Stimulated activated CD8-positive, alpha-beta memory T cell treated with anti-CD3 and anti-CD28 coated beads, Interleukin-7, amount 100 ng/mL, for 24 hours (primary cell): ENCODE data around the gene CTF1.
A peak's percentile ranks its signal among the peaks of the same experiment; 100 is the strongest.
"Not testable (repeated sequence)": the region's sequence is repeated elsewhere in the genome, so short reads cannot be mapped to it uniquely, and the experiment has no call there.

Experiments
- DNase-seq: peaks from one replicate; pipeline ENCODE4 v3.0.0-alpha.2; 2020; ENCODE audit warnings: low read depth

Gene CTF1

GRCh38 chr16:30931068-30931650 is 34.7 kb downstream of the CTF1 start:
- no peak for DNase-seq

GRCh38 chr16:30934827-30935557 is 38.6 kb downstream of the CTF1 start:
- no peak for DNase-seq

- DNase-seq: no peak
These were observed 41.3 kb downstream of the CTF1 start for GRCh38 chr16:30937692-30938091.

GRCh38 chr16:30939571-30939970 is 43.2 kb downstream of the CTF1 start:
- not testable (repeated sequence) for DNase-seq

- DNase-seq: peak; percentile 30
These were observed 45.4 kb downstream of the CTF1 start for GRCh38 chr16:30941600-30942425.

- DNase-seq: no peak
These were observed 46.0 kb downstream of the CTF1 start for GRCh38 chr16:30942426-30942806.

- DNase-seq: no peak
These were observed 47.9 kb downstream of the CTF1 start for GRCh38 chr16:30944352-30944751.

GRCh38 chr16:30946671-30947540 is 50.5 kb downstream of the CTF1 start:
- DNase-seq: no peak

- DNase-seq: no peak
These were observed 51.1 kb downstream of the CTF1 start for GRCh38 chr16:30947541-30947858.

GRCh38 chr16:30947859-30948666 is 51.6 kb downstream of the CTF1 start:
- DNase-seq: no peak

GRCh38 chr16:30948667-30949649 is 52.5 kb downstream of the CTF1 start, which contains the start of gene ORAI3:
ORAI3 (plus strand) TSS chr16:30949068; CDS start chr16:30949290, 222 bp downstream.
- DNase-seq: no peak

GRCh38 chr16:30949650-30950515 is 53.5 kb downstream of the CTF1 start:
- DNase-seq: no peak

GRCh38 chr16:30950516-30951065 is 54.2 kb downstream of the CTF1 start:
- no peak for DNase-seq

- DNase-seq: no peak
These were observed 54.8 kb downstream of the CTF1 start for GRCh38 chr16:30951193-30951592.

GRCh38 chr16:30951750-30952149 is 55.3 kb downstream of the CTF1 start:
- no peak for DNase-seq

- no peak for DNase-seq
These were observed 56.7 kb downstream of the CTF1 start for GRCh38 chr16:30953111-30953510.
